MCF 10A (cell line): ENCODE data around the gene TMC4. TPM values are rescaled to one million over a fixed set of nuclear protein-coding genes. Genes with fewer than 3 reads are reported as not detected.

Source experiments
- BruUV-seq: library from RNA; stranded (reverse); fragments of 400-500 nt; replicated peaks from 2 replicates; lab custom pipeline; 2021; lab: Mats Ljungman, UMichigan
- CTCF ChIA-PET: fragments of 300-600 bp; sonication (Branson Sonifier 250); formaldehyde crosslinking; extraction: SDS; loops from one replicate; lab custom pipeline; 2021; ENCODE audit warnings: antibody characterized with exemption, inconsistent platforms; lab: Yijun Ruan, JAX
- POLR2A ChIA-PET: fragments of 300-600, 350-650 bp; sonication (Branson Sonifier 250); formaldehyde crosslinking; extraction: SDS; loops from one replicate; lab custom pipeline; 2020; ENCODE audit warnings: antibody characterized with exemption, inconsistent platforms; lab: Yijun Ruan, JAX
- DNase-seq: peaks from one replicate; pipeline ENCODE4 v3.0.0-alpha.2; 2018; ENCODE audit not compliant: unreplicated experiment
- H3K27ac Mint-ChIP-seq: one replicate; pipeline ENCODE4 v1.8.0; 2022; ENCODE audit warnings: mild to moderate bottlenecking, low read depth, mixed read lengths; ENCODE audit not compliant: unreplicated experiment
- H3K27me3 Mint-ChIP-seq: one replicate; pipeline ENCODE4 v1.8.0; 2022; ENCODE audit warnings: mixed read lengths; ENCODE audit not compliant: insufficient read depth, unreplicated experiment
- H3K36me3 Mint-ChIP-seq: one replicate; pipeline ENCODE4 v1.8.0; 2022; ENCODE audit warnings: mild to moderate bottlenecking, moderate library complexity, mixed read lengths; ENCODE audit not compliant: insufficient read depth, unreplicated experiment
- H3K4me1 Mint-ChIP-seq: one replicate; pipeline ENCODE4 v1.8.0; 2022; ENCODE audit warnings: mixed read lengths; ENCODE audit not compliant: insufficient read depth, unreplicated experiment
- H3K4me3 Mint-ChIP-seq: one replicate; pipeline ENCODE4 v1.8.0; 2022; ENCODE audit warnings: mild to moderate bottlenecking, moderate library complexity, mixed read lengths; ENCODE audit not compliant: unreplicated experiment
- H3K9me3 Mint-ChIP-seq: one replicate; pipeline ENCODE4 v1.8.0; 2022; ENCODE audit warnings: mixed read lengths; ENCODE audit not compliant: unreplicated experiment
- CTCF ChIP-seq: fragments of 200-600 bp; IDR thresholded peaks from one replicate; pipeline ENCODE4 v1.8.0; 2022; ENCODE audit warnings: antibody characterized with exemption, mild to moderate bottlenecking; ENCODE audit not compliant: unreplicated experiment
- intact Hi-C: fragments of 100-400 bp; cut with micrococcal nuclease; formaldehyde crosslinking; loops from 2 replicates; pipeline ENCODE4 v1.14.1; 2022
- total RNA-seq: library from RNA; stranded (reverse); gene quantifications from 2 replicates; pipeline ENCODE4 v1.2.3, GENCODE V29; 2022

The TMC4 gene
- total RNA-seq, 1 experiment from 2014 or later, result 6.1 TPM

- intact Hi-C loops, result no loop called here
- BruUV-seq, result no TSS peak
- Mint-ChIP-seq H3K27ac (no peak overlapping the region), H3K36me3 (peaks cover 55% of the 10 kb centered on the region), H3K9me3 (no peaks in the 10 kb centered on the region), H3K4me1 (peaks cover 14% of the 10 kb centered on the region), H3K4me3 (no peak overlapping the region), H3K27me3 (no peaks in the 10 kb centered on the region)
- CTCF ChIA-PET, result interaction anchor here (1.5 kb wide), 1 partner anchor 13 kb away, joined by 3 read pairs; no protein-coding TSS in a partner anchor
- POLR2A ChIA-PET, result interaction anchor here (0.9 to 10.2 kb wide), 3 partner anchors 19 to 39 kb away, joined by 4 to 110 read pairs (median 50); partner anchors contain the start of genes CNOT3, MBOAT7 and TSEN34
- DNase-seq, result no peak
- TF ChIP-seq CTCF, result no peak
Observed at GRCh38 chr19:54156490-54156889, 16.5 kb downstream of the TMC4 start.

- no TSS peak for BruUV-seq
- CTCF ChIA-PET, result interaction anchor here (0.6 to 1.5 kb wide), 2 partner anchors 13 to 51 kb away, joined by 3 to 4 read pairs; no protein-coding TSS in a partner anchor
- TF ChIP-seq CTCF, result no peak
- DNase-seq, result no peak
- POLR2A ChIA-PET, result interaction anchor here (0.9 to 10.2 kb wide), 3 partner anchors 18 to 38 kb away, joined by 4 to 110 read pairs (median 50); partner anchors contain the start of genes CNOT3, MBOAT7 and TSEN34
- intact Hi-C loops, result no loop called here
- Mint-ChIP-seq H3K36me3 (peaks cover 63% of the 10 kb centered on the region), H3K27ac (no peak overlapping the region), H3K4me3 (no peak overlapping the region), H3K27me3 (no peaks in the 10 kb centered on the region), H3K9me3 (no peaks in the 10 kb centered on the region), H3K4me1 (peaks cover 8% of the 10 kb centered on the region)
Observed at GRCh38 chr19:54155694-54156093, 17.3 kb downstream of the TMC4 start.

GRCh38 chr19:54154603-54155345 is 18.2 kb downstream of the TMC4 start:
- Mint-ChIP-seq H3K27ac (no peak overlapping the region), H3K4me3 (no peak overlapping the region), H3K4me1 (no peaks in the 10 kb centered on the region), H3K36me3 (peaks cover 72% of the 10 kb centered on the region), H3K9me3 (no peaks in the 10 kb centered on the region), H3K27me3 (no peaks in the 10 kb centered on the region)
- POLR2A ChIA-PET, result interaction anchor here (10.2 kb wide), 1 partner anchor 17 kb away, joined by 110 read pairs; the partner anchor contains the start of gene CNOT3
- DNase-seq, result no peak
- no TSS peak for BruUV-seq
- no peak for TF ChIP-seq CTCF
- CTCF ChIA-PET, result no interaction called here
- intact Hi-C loops, result no loop called here

- peak overlapping the region; percentile 66 for H3K27ac Mint-ChIP-seq
- CTCF ChIA-PET, result no interaction called here
- H3K9me3 Mint-ChIP-seq, result no peaks in the 10 kb centered on the region
- intact Hi-C loops, result no loop called here
- no peak overlapping the region for H3K4me3 Mint-ChIP-seq
- H3K36me3 Mint-ChIP-seq, result peaks cover 81% of the 10 kb centered on the region
- POLR2A ChIA-PET, result interaction anchor here (1.3 to 10.2 kb wide), 2 partner anchors 9 to 16 kb away, joined by 4 to 110 read pairs; partner anchors contain the start of gene CNOT3
- no peak for TF ChIP-seq CTCF
- no peaks in the 10 kb centered on the region for H3K27me3 Mint-ChIP-seq
- DNase-seq, result no peak
- no TSS peak for BruUV-seq
- H3K4me1 Mint-ChIP-seq, result no peaks in the 10 kb centered on the region
Observed at GRCh38 chr19:54153731-54154326, 19.1 kb downstream of the TMC4 start.
